ENCODE results near the gene RPL18A. TPM values are rescaled to one million over a fixed set of nuclear protein-coding genes. Genes with fewer than 3 reads are reported as not detected.

RPL18A gene
- total RNA-seq, 1 donor from 2014 or later: 1,378 TPM

DNA sequence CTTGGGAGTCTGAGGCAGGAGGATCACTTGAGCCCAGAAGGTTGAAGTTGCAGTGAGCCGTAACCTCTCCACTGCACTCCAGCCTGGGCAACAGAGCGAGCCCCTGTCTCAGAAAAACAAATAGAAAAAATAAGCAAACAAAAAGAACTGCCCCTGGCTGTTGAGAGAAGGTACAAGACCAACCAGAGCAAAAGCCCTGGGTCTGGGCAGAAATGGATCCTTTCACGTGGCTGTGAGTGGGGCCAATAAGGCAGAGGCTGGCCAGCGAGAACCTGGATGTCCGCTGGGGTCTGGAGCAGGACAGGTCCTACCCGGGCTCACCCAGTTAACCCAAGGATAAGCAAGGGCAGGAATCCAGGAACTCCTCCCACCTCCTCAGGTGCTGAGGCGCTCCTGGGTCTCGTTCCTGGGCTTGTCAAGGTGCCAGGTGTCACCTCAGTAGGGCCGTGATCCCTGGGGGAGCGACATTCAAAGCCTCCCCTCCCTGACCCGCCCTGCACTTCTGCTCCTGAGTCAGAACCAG is 7.3 kb downstream of the RPL18A start:
- H3K27ac ChIP-seq: no peak overlapping the region
- peaks cover 36% of the 10 kb centered on the region for H3K36me3 ChIP-seq
- intact Hi-C loops (cut with DNase I): no loop called here
- peaks cover 31% of the 10 kb centered on the region for H3K27me3 ChIP-seq (ENCODE audit: low read depth)
- ATAC-seq (no peak), DNase-seq (no peak)
- H3K4me1 ChIP-seq: peaks cover 19% of the 10 kb centered on the region
- H3K9me3 ChIP-seq: no peaks in the 10 kb centered on the region
- TF ChIP-seq CTCF (IDR thresholded peaks at IDR 0.05): no peak
- H3K4me3 ChIP-seq: no peak overlapping the region

DNA sequence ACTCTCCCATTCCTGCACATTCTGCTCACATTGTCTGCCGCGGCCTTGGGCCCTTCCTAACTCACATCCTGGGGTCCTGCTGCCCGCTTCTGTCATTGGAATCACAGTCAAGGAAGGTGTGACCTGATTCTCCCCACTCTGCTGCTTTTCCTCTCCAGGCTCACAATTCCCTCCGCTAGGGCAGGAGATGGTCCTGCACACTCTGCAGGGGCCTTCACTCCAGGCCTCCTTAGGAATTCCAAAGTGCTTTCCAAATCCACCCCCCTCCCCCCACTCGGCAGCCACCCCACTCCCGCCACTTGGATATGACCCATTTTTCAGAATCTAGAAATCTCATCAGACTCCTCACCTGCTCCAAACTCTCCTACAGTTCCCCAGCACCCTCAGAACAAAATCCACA is 9.0 kb downstream of the RPL18A start:
- Histone ChIP-seq H3K27ac (no peak overlapping the region), H3K36me3 (peaks cover 20% of the 10 kb centered on the region), H3K4me1 (peaks cover 33% of the 10 kb centered on the region), H3K4me3 (no peak overlapping the region), H3K27me3 (ENCODE audit: low read depth) (peaks cover 47% of the 10 kb centered on the region), H3K9me3 (no peaks in the 10 kb centered on the region)
- ATAC-seq (no peak), DNase-seq (no peak)
- no peak for TF ChIP-seq CTCF (IDR thresholded peaks at IDR 0.05)
- intact Hi-C loops (cut with DNase I): no loop called here

- intact Hi-C loops (cut with DNase I): no loop called here
- H3K9me3 ChIP-seq: no peaks in the 10 kb centered on the region
- peaks cover 37% of the 10 kb centered on the region for H3K4me1 ChIP-seq
- no peak overlapping the region for H3K27ac ChIP-seq
- H3K4me3 ChIP-seq: no peak overlapping the region
- peaks cover 15% of the 10 kb centered on the region for H3K36me3 ChIP-seq
- peaks cover 52% of the 10 kb centered on the region for H3K27me3 ChIP-seq (ENCODE audit: low read depth)
- TF ChIP-seq CTCF (IDR thresholded peaks at IDR 0.05): no peak
- ATAC-seq (no peak), DNase-seq (no peak)
These were observed 9.5 kb downstream of the RPL18A start for GRCh38 chr19:17869114-17869608.

- no peak overlapping the region for H3K4me3 ChIP-seq
- peaks cover 58% of the 10 kb centered on the region for H3K27me3 ChIP-seq (ENCODE audit: low read depth)
- H3K36me3 ChIP-seq: no peaks in the 10 kb centered on the region
These were observed 11.5 kb downstream of the RPL18A start for GRCh38 chr19:17871032-17871877.

DNA sequence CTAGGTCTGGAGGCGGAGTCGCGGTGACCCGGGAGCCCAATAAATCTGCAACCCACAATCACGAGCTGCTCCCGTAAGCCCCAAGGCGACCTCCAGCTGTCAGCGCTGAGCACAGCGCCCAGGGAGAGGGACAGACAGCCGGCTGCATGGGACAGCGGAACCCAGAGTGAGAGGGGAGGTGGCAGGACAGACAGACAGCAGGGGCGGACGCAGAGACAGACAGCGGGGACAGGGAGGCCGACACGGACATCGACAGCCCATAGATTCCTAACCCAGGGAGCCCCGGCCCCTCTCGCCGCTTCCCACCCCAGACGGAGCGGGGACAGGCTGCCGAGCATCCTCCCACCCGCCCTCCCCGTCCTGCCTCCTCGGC is 12.2 kb downstream of the RPL18A start, which contains the start of gene SLC5A5:
TSS of gene SLC5A5 (plus strand) at position 68 of the 373 bp plus-strand sequence. CDS start 375 bp downstream, outside the sequence.
- Histone ChIP-seq H3K27me3 (ENCODE audit: low read depth) (peaks cover 58% of the 10 kb centered on the region), H3K4me3 (peak within 1 kb of the TSS; percentile 32), H3K36me3 (no peaks in the 10 kb centered on the region), H3K9me3 (no peaks in the 10 kb centered on the region), H3K27ac (no peak within 1 kb of the TSS), H3K4me1 (peaks cover 26% of the 10 kb centered on the region)
- ATAC-seq (no peak), DNase-seq (no peak)
- TF ChIP-seq CTCF (IDR thresholded peaks at IDR 0.05): no peak
- intact Hi-C loops (cut with DNase I): no loop called here

More at GRCh38 chr19:17871032-17871877, 11.5 kb downstream of the RPL18A start:
- peaks cover 26% of the 10 kb centered on the region for H3K4me1 ChIP-seq
- DNase-seq (no peak), ATAC-seq (no peak)
- no peak overlapping the region for H3K27ac ChIP-seq
- no peak for TF ChIP-seq CTCF (IDR thresholded peaks at IDR 0.05)
- H3K9me3 ChIP-seq: no peaks in the 10 kb centered on the region
- intact Hi-C loops (cut with DNase I): no loop called here
